ENCODE measurements around the gene SETD2.
"Not testable (repeated sequence)": the region's sequence is repeated elsewhere in the genome, so short reads cannot be mapped to it uniquely, and the experiment has no call there.

The SETD2 gene

GRCh38 chr3:47164007-47164881, at the start of gene SETD2:
TSS of gene SETD2 (minus strand) at chr3:47164113. CDS start at chr3:47163924, 189 bp downstream.
- peak; percentile 81 for DNase-seq (ENCODE audit: low read depth)

- DNase-seq (ENCODE audit: low read depth): no peak
These were observed 47.0 kb upstream of the SETD2 start for GRCh38 chr3:47210863-47211405.

- not testable (repeated sequence) for DNase-seq (ENCODE audit: low read depth)
These were observed 42.1 kb upstream of the SETD2 start for GRCh38 chr3:47206022-47206421.

GRCh38 chr3:47204875-47205274, 41.0 kb upstream of the SETD2 start:
- no peak for DNase-seq (ENCODE audit: low read depth)

- no peak for DNase-seq (ENCODE audit: low read depth)
These were observed 38.6 kb upstream of the SETD2 start for GRCh38 chr3:47202542-47202941.

GRCh38 chr3:47197287-47197686, 33.4 kb upstream of the SETD2 start:
- DNase-seq (ENCODE audit: low read depth): no peak

- no peak for DNase-seq (ENCODE audit: low read depth)
These were observed 31.1 kb upstream of the SETD2 start for GRCh38 chr3:47194994-47195393.

- DNase-seq (ENCODE audit: low read depth): no peak
These were observed 30.3 kb upstream of the SETD2 start for GRCh38 chr3:47193871-47194859.

- no peak for DNase-seq (ENCODE audit: low read depth)
These were observed 22.4 kb upstream of the SETD2 start for GRCh38 chr3:47186285-47186684.

- DNase-seq (ENCODE audit: low read depth): not testable (repeated sequence)
These were observed 17.8 kb upstream of the SETD2 start for GRCh38 chr3:47181685-47182084.

GRCh38 chr3:47180011-47180410, 16.1 kb upstream of the SETD2 start:
- DNase-seq (ENCODE audit: low read depth): not testable (repeated sequence)

- DNase-seq (ENCODE audit: low read depth): no peak
These were observed 12.7 kb upstream of the SETD2 start for GRCh38 chr3:47176582-47176981.

- DNase-seq (ENCODE audit: low read depth): peak; percentile 26
These were observed 525 bp downstream of the SETD2 start for GRCh38 chr3:47163169-47164006.

- DNase-seq (ENCODE audit: low read depth): no peak
These were observed 1.2 kb downstream of the SETD2 start for GRCh38 chr3:47162697-47163168.

- DNase-seq (ENCODE audit: low read depth): no peak
These were observed 1.8 kb downstream of the SETD2 start for GRCh38 chr3:47161983-47162696.

GRCh38 chr3:47159820-47160219, 4.1 kb downstream of the SETD2 start:
- no peak for DNase-seq (ENCODE audit: low read depth)

GRCh38 chr3:47158208-47158607, 5.7 kb downstream of the SETD2 start:
- no peak for DNase-seq (ENCODE audit: low read depth)

- no peak for DNase-seq (ENCODE audit: low read depth)
These were observed 7.5 kb downstream of the SETD2 start for GRCh38 chr3:47156396-47156795.

GRCh38 chr3:47152578-47152977, 11.3 kb downstream of the SETD2 start:
- no peak for DNase-seq (ENCODE audit: low read depth)

- DNase-seq (ENCODE audit: low read depth): no peak
These were observed 12.1 kb downstream of the SETD2 start for GRCh38 chr3:47151836-47152235.

Data from activated T-helper 9 cell treated with anti-CD3 and anti-CD28 coated beads, Interleukin-2, amount 50 U/mL, for 16 hours (primary cell).